ENCODE measurements around the gene ELAC1.

DNA sequence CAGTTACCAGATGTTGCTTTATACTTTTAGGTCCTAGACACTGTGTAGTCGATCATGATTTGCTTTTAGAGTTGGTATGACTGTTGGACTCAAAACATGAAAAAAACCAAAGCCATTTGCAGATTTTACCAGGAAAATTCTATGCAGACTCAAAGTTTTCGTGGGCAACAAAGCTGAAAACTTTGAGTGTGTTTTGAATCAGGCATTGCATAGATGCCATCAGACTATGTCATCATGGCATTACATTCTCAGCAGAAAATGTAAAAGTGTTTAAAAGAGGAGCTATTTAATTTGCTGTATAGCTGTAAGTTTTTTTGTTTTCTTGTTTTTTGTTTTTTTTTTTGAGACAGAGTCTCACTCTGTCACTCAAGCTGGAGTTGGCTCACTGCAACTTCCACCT, 43.5 kb upstream of the ELAC1 start:
- TF ChIP-seq, protein P1, sequence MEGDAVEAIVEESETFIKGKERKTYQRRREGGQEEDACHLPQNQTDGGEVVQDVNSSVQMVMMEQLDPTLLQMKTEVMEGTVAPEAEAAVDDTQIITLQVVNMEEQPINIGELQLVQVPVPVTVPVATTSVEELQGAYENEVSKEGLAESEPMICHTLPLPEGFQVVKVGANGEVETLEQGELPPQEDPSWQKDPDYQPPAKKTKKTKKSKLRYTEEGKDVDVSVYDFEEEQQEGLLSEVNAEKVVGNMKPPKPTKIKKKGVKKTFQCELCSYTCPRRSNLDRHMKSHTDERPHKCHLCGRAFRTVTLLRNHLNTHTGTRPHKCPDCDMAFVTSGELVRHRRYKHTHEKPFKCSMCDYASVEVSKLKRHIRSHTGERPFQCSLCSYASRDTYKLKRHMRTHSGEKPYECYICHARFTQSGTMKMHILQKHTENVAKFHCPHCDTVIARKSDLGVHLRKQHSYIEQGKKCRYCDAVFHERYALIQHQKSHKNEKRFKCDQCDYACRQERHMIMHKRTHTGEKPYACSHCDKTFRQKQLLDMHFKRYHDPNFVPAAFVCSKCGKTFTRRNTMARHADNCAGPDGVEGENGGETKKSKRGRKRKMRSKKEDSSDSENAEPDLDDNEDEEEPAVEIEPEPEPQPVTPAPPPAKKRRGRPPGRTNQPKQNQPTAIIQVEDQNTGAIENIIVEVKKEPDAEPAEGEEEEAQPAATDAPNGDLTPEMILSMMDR (conservative IDR thresholded peaks at IDR 0.05): no peak
- TF ChIP-seq ZFX (IDR thresholded peaks at IDR 0.05): no peak

Measured in C4-2B (cell line).